K562 (cell line): ENCODE measurements around the gene TYSND1. TPM values are rescaled to one million over a fixed set of nuclear protein-coding genes. Genes with fewer than 3 reads are reported as not detected.

Source experiments
- BHLHE40 ChIP-seq: IDR thresholded peaks from 2 replicates; pipeline ENCODE4 v1.6.1; 2011; ENCODE audit warnings: low read length, improper control_type of control experiment
- BRD9 ChIP-seq: fragments of 450-650 bp; IDR thresholded peaks from 2 replicates; pipeline ENCODE4 v1.6.1; 2018; ENCODE audit warnings: low read depth; ENCODE audit not compliant: partially characterized antibody
- C11orf30 ChIP-seq: fragments of 450-650 bp; IDR thresholded peaks from 2 replicates; pipeline ENCODE4 v1.6.1; 2016; ENCODE audit warnings: low read depth, mild to moderate bottlenecking
- ELF2 ChIP-seq: fragments of 250-450 bp; sonication (Bioruptor Pico); IDR thresholded peaks from 2 replicates; pipeline ENCODE4 v1.5.0; 2021; ENCODE audit warnings: mild to moderate bottlenecking
- FOXM1 ChIP-seq, 2 experiments: fragments of 450-650 bp in 1 of 2; sonication (generic) in 1 of 2; formaldehyde crosslinking in 1 of 2; IDR thresholded peaks; 2 replicates each; pipeline versions ENCODE4 v1.6.1 to v1.9.0; 2017 to 2022; ENCODE audit warnings: low read depth in 2 of 2, mild to moderate bottlenecking in 2 of 2, missing genetic modification reagents in 1 of 2, moderate library complexity in 1 of 2
- HDGF ChIP-seq: fragments of 450-650 bp; IDR thresholded peaks from 2 replicates; pipeline ENCODE4 v1.6.1; 2016
- ILF3 ChIP-seq: fragments of 450-650 bp; IDR thresholded peaks from 2 replicates; pipeline ENCODE4 v1.6.1; 2018; ENCODE audit warnings: antibody characterized with exemption, mild to moderate bottlenecking, moderate library complexity, borderline replicate concordance
- KAT7 ChIP-seq: sonication (generic); formaldehyde crosslinking; IDR thresholded peaks from 2 replicates; pipeline ENCODE4 v1.8.0; 2022; ENCODE audit warnings: missing genetic modification reagents, mild to moderate bottlenecking, borderline replicate concordance
- MEF2D ChIP-seq: conservative IDR thresholded peaks from 2 replicates; pipeline ENCODE4 v1.6.1; 2016; ENCODE audit warnings: low read depth, missing genetic modification characterization, missing compliant biosample characterization
- MYC ChIP-seq, 2 experiments: fragments of 250-450 bp in 1 of 2; sonication (Bioruptor Pico) in 1 of 2; IDR thresholded peaks; 2 replicates each; pipeline versions ENCODE4 v1.5.1 to v1.6.1; 2012 to 2021; ENCODE audit warnings: low read depth in 2 of 2, borderline replicate concordance in 1 of 2, improper control_type of control experiment in 1 of 2, low read length in 1 of 2, mild to moderate bottlenecking in 1 of 2, moderate library complexity in 1 of 2
- POLR2H ChIP-seq: IDR thresholded peaks from 2 replicates; pipeline ENCODE4 v1.6.1; 2016; ENCODE audit warnings: missing genetic modification characterization, low read depth, mild to moderate bottlenecking, control low read depth, missing compliant biosample characterization, moderate library complexity
- TAF1 ChIP-seq: IDR thresholded peaks from 2 replicates; pipeline ENCODE4 v1.6.1; 2011; ENCODE audit warnings: mild to moderate bottlenecking, low read length, moderate library complexity; ENCODE audit not compliant: insufficient read depth, control insufficient read depth, severe bottlenecking; ENCODE audit errors: extremely low read depth
- YY1 ChIP-seq, 3 experiments: IDR thresholded peaks; 2 replicates each; pipeline ENCODE4 v1.6.1; 2011; ENCODE audit warnings: low read length in 2 of 3, mild to moderate bottlenecking in 2 of 3, moderate library complexity in 2 of 3, borderline replicate concordance in 1 of 3, control low read depth in 1 of 3, low read depth in 1 of 3; ENCODE audit not compliant: insufficient read depth in 3 of 3, insufficient replicate concordance in 2 of 3, control insufficient read depth in 1 of 3, insufficient read length in 1 of 3; ENCODE audit errors: extremely low read depth in 1 of 3
- ZNF232 ChIP-seq: sonication (generic); formaldehyde crosslinking; IDR thresholded peaks from 2 replicates; pipeline ENCODE4 v1.8.0; 2022; ENCODE audit warnings: mild to moderate bottlenecking, missing genetic modification reagents
- ZNF408 ChIP-seq: fragments of 250-450 bp; sonication (Bioruptor Pico); IDR thresholded peaks from 2 replicates; pipeline ENCODE4 v1.4.0; 2020; ENCODE audit warnings: low read depth, mild to moderate bottlenecking, moderate library complexity
- ZNF436 ChIP-seq: fragments of 250-450, 450-650 bp; sonication (Bioruptor Pico); formaldehyde crosslinking; IDR thresholded peaks from 2 replicates; pipeline ENCODE4 v1.7.0; 2020; ENCODE audit warnings: mild to moderate bottlenecking
- ZSCAN32 ChIP-seq: fragments of 450-650 bp; formaldehyde crosslinking; IDR thresholded peaks from 2 replicates; pipeline ENCODE4 v1.4.0; 2020; ENCODE audit warnings: mild to moderate bottlenecking, moderate library complexity
- polyA plus RNA-seq, 8 experiments: library from polyadenylated mRNA; depleted of rRNA in 4 of 8; stranded (reverse) in 5 of 8; unstranded in 3 of 8; fragments of >200 nt; fragmentation: Nextera tagmentation in 2 of 8; fragmentation: Illumina TruSeq in 1 of 8; extraction: Ambion mirVana in 2 of 8; extraction: Trizol in 1 of 8; gene quantifications; 2 replicates each; pipeline versions ENCODE4 v1.2.1 to v1.2.3, GENCODE V29; 2011 to 2014; ENCODE audit warnings: inconsistent platforms in 1 of 8, missing spikeins in 1 of 8
- total RNA-seq, 7 experiments: library from RNA; depleted of rRNA in 6 of 7; stranded (reverse); fragments of >200 nt in 6 of 7; fragmentation: Illumina TruSeq in 2 of 7; extraction: Trizol in 2 of 7; gene quantifications; 2 replicates each; pipeline versions ENCODE4 v1.2.1 to v1.2.3, GENCODE V29; 2011 to 2021; ENCODE audit warnings: low replicate concordance in 1 of 7
- TF ChIP-seq, protein P1 (sequence below): fragments of 450-650 bp; IDR thresholded peaks from 2 replicates; pipeline ENCODE4 v1.6.1; 2016; ENCODE audit warnings: borderline replicate concordance
- TF ChIP-seq, protein P2 (sequence below): fragments of 450-650 bp; formaldehyde crosslinking; IDR thresholded peaks from 2 replicates; pipeline ENCODE4 v1.4.0; 2022; ENCODE audit warnings: missing genetic modification characterization
- TF ChIP-seq, protein P3 (sequence below): fragments of 450-650 bp; formaldehyde crosslinking; IDR thresholded peaks from 2 replicates; pipeline ENCODE4 v1.4.0; 2020; ENCODE audit warnings: mild to moderate bottlenecking, moderate library complexity

The TYSND1 gene
- total and polyA plus RNA-seq, 9 of the 15 experiments (the other 6 are each of a cell fraction or from before 2014, with no cell fraction given) = 0.60 to 2.0 (median 1.3) TPM

DNA sequence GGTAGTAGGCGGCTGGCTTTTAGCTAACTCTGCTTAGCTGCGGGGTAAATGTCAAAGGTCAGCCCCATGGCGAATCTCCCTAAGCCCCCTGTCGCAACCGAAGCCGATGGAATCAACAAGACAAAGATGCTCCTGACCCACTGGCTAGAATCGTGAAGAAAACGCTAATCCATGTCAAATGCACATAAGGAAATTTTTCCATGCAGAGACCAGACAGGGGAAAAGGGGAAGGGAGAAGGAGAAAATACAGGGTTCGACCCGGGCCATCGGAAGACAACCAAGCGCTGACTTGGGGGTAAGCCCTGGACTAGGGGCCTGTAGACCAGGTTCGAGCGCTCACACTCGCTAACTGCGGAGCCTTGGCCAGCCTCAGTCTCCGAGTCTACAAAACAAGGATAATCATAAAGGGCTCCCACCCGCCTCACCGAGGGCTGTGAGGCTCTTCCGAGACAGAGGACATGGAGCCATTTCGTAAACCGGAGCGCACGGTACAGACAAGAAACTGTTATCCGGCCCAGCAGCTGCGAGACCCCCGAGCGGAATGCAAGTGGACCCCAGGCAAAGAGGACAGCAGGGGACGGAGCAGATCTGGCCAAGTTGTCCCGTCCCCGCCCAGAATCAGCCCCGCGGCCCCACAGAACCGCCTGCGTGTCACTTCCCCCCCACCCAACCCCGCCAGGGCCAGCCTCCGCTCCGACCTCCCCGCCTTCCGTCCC lies 23.3 kb upstream of the TYSND1 start (continued):
- TF ChIP-seq, protein P1, sequence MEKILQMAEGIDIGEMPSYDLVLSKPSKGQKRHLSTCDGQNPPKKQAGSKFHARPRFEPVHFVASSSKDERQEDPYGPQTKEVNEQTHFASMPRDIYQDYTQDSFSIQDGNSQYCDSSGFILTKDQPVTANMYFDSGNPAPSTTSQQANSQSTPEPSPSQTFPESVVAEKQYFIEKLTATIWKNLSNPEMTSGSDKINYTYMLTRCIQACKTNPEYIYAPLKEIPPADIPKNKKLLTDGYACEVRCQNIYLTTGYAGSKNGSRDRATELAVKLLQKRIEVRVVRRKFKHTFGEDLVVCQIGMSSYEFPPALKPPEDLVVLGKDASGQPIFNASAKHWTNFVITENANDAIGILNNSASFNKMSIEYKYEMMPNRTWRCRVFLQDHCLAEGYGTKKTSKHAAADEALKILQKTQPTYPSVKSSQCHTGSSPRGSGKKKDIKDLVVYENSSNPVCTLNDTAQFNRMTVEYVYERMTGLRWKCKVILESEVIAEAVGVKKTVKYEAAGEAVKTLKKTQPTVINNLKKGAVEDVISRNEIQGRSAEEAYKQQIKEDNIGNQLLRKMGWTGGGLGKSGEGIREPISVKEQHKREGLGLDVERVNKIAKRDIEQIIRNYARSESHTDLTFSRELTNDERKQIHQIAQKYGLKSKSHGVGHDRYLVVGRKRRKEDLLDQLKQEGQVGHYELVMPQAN = peak; percentile 16; the same call in 1 of the 2 replicates
- TF ChIP-seq POLR2H (tag) = no peak
- TF ChIP-seq ZSCAN32 (CRISPR knock-in tag) = no peak
- TF ChIP-seq HDGF = no peak; the same call in 1 of the 2 replicates
- TF ChIP-seq C11orf30 = no peak
- no peak for TF ChIP-seq FOXM1 (IDR thresholded peaks at IDR 0.05; ENCODE audit: low read depth)
- 0 out of 2 replicates have a peak, but pooled peaks have one; percentile 40 for TF ChIP-seq FOXM1 (CRISPR knock-in tag; IDR thresholded peaks at IDR 0.05; ENCODE audit: low read depth)
- no peak for TF ChIP-seq ZNF436 (CRISPR knock-in tag)
- no peak for TF ChIP-seq ELF2
- no peak for TF ChIP-seq TAF1
- no peak for TF ChIP-seq BHLHE40
- no peak for TF ChIP-seq BRD9
- TF ChIP-seq MYC (IDR thresholded peaks at IDR 0.05; ENCODE audit: low read depth, low read length) = no peak
- no peak for TF ChIP-seq MYC (CRISPR knock-in tag; IDR thresholded peaks at IDR 0.05; ENCODE audit: borderline replicate concordance, low read depth)
- no peak for TF ChIP-seq MEF2D (tag)
- no peak for TF ChIP-seq ZNF232
- TF ChIP-seq, protein P2, sequence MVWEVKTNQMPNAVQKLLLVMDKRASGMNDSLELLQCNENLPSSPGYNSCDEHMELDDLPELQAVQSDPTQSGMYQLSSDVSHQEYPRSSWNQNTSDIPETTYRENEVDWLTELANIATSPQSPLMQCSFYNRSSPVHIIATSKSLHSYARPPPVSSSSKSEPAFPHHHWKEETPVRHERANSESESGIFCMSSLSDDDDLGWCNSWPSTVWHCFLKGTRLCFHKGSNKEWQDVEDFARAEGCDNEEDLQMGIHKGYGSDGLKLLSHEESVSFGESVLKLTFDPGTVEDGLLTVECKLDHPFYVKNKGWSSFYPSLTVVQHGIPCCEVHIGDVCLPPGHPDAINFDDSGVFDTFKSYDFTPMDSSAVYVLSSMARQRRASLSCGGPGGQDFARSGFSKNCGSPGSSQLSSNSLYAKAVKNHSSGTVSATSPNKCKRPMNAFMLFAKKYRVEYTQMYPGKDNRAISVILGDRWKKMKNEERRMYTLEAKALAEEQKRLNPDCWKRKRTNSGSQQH (CRISPR knock-in tag) = no peak
- 0 out of 2 replicates have a peak, but pooled peaks have one; percentile 7 for TF ChIP-seq KAT7 (CRISPR knock-in tag)
- TF ChIP-seq ILF3 = no peak
- TF ChIP-seq, protein P3, sequence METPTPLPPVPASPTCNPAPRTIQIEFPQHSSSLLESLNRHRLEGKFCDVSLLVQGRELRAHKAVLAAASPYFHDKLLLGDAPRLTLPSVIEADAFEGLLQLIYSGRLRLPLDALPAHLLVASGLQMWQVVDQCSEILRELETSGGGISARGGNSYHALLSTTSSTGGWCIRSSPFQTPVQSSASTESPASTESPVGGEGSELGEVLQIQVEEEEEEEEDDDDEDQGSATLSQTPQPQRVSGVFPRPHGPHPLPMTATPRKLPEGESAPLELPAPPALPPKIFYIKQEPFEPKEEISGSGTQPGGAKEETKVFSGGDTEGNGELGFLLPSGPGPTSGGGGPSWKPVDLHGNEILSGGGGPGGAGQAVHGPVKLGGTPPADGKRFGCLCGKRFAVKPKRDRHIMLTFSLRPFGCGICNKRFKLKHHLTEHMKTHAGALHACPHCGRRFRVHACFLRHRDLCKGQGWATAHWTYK (CRISPR knock-in tag) = 0 out of 2 replicates have a peak, but pooled peaks have one; percentile 43
- TF ChIP-seq ZNF408 (CRISPR knock-in tag) = no peak
- TF ChIP-seq YY1 (IDR thresholded peaks at IDR 0.05; ENCODE audit: borderline replicate concordance in 1 of 3, control insufficient read depth in 1 of 3, extremely low read depth in 1 of 3, insufficient read depth in 3 of 3, insufficient read length in 1 of 3, insufficient replicate concordance in 2 of 3, low read depth in 1 of 3, low read length in 2 of 3) = peak in 1 of 3 experiments; percentile 7
